Fibroblast of pulmonary artery (primary cell): ENCODE measurements around the gene RWDD4.

ENCODE experiments used
- DNase-seq: peaks from one replicate; pipeline ENCODE4 v3.0.0-alpha.2; 2010; ENCODE audit warnings: low read depth
- H3K4me3 ChIP-seq: replicated peaks from 2 replicates; pipeline ENCODE4 v1.5.1; 2011; ENCODE audit warnings: low read depth, mild to moderate bottlenecking, control low read depth, low read length, moderate library complexity
- TF ChIP-seq, protein P1 (sequence below): IDR thresholded peaks from 2 replicates; pipeline ENCODE4 v1.5.1; 2011; ENCODE audit warnings: mild to moderate bottlenecking, control low read depth, low read length, inconsistent platforms; ENCODE audit errors: missing control alignments

The RWDD4 gene

DNA sequence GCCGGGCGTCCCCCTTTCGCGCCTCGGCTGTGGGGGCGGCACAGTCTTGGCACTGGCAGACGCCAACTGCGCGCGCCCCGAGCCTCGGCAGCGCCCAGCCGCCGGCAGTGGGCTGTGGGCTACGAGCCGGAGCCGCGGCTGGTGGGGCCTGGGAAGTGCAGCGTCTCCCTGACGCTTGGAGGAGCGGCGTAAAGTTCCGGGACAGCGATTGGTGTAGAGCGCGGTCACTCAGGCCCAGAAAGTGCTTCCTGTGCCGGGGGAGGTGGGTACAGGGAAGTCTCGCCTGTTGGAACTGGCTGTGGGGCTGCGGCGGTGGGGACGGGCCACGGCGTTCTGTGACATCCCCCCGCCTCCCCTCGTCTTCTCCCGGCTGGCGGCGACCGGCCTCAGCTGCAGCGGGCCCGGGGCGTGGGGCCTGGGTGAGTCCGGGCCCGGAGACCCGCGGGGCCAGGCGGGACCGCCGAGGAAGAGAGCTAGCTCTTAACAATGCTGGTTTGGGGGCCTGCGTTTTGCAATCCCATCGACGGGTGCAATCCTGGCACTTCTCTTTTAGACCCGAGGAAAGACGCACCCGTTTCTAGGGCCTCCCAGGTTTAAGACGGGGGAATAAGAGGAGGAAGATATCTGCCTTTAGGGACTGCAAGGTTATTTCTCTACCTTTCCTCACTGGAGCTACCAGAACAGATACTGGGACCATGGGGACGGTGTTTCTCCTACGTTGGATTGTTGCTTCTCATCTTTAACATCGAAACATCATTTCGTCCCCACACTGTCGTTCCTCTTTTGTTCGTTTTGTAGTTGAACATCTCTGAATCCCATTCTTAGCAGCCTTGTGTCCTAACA is at the start of gene RWDD4, which contains the start of gene TRAPPC11:
TSS of gene RWDD4 (minus strand) at position 157 of the 843 bp plus-strand sequence. CDS start 233 bp downstream, outside the sequence.
TSS of gene TRAPPC11 (plus strand) at position 265 of the 843 bp plus-strand sequence. CDS start 4,575 bp downstream, outside the sequence.
- peak within 1 kb of the TSS; percentile 91 for H3K4me3 ChIP-seq
- DNase-seq = peak; percentile 99
- TF ChIP-seq, protein P1, sequence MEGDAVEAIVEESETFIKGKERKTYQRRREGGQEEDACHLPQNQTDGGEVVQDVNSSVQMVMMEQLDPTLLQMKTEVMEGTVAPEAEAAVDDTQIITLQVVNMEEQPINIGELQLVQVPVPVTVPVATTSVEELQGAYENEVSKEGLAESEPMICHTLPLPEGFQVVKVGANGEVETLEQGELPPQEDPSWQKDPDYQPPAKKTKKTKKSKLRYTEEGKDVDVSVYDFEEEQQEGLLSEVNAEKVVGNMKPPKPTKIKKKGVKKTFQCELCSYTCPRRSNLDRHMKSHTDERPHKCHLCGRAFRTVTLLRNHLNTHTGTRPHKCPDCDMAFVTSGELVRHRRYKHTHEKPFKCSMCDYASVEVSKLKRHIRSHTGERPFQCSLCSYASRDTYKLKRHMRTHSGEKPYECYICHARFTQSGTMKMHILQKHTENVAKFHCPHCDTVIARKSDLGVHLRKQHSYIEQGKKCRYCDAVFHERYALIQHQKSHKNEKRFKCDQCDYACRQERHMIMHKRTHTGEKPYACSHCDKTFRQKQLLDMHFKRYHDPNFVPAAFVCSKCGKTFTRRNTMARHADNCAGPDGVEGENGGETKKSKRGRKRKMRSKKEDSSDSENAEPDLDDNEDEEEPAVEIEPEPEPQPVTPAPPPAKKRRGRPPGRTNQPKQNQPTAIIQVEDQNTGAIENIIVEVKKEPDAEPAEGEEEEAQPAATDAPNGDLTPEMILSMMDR = peak; percentile 6

DNA sequence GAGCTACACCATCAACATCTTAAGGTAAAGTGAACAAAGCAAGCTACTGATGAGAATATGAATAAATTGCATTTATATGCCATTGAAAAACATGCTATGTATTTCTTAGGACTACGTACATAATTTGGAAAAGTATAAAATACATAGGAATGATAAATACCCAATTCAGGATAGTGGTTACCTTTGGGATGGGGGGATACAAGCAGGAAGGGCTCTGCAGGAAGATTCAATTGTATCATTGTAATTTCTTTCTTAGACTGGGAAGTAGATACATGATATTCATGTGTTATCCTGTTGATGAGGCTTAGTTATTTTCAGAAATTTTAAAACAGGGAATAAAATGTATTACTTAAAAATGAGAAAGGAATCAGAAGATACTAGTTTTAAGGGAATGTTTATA is 43.5 kb upstream of the RWDD4 start:
- TF ChIP-seq, protein P1 = no peak
- DNase-seq = no peak
- H3K4me3 ChIP-seq = no peak overlapping the region

DNA sequence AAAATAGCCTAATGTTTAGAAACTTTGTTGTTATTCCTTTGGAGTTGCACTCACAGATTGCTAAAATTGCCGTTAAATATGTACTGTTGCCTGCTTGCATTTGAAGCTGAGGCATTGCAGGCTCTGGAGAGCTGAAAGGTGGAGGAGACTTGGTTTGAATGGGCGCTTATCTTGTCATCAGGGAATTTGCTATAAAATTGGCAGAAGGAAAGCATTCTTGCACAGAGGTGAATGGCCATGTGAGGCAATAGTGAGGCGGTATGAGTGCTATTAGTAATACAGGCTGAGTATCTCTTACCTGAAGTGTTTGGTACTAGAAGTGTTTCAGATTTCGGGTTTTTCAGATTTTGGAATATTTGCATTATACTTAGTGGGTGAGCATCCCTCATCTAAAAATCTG is 41.4 kb upstream of the RWDD4 start:
- H3K4me3 ChIP-seq = no peak overlapping the region
- TF ChIP-seq, protein P1 = no peak
- DNase-seq = no peak

DNA sequence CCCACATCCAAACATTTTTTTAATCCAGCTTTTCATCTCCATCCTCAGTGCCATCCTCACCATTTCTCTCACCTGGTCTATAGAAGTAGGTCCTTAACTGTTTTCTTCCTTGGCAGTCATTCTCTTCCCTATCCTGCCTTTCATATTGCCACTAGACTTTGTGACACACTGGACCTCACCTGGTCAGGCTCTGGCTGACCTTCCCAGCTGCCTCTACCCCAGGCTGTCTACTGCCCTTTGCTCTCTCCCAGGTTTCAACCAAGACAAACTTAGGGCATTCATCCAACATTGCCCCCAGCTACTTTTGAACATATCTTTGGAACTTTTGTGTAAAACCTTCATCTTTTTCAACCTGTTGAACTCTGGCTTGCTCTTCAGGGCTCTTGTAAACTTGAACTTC is 39.9 kb upstream of the RWDD4 start:
- DNase-seq = no peak
- no peak overlapping the region for H3K4me3 ChIP-seq
- TF ChIP-seq, protein P1 = no peak

DNA sequence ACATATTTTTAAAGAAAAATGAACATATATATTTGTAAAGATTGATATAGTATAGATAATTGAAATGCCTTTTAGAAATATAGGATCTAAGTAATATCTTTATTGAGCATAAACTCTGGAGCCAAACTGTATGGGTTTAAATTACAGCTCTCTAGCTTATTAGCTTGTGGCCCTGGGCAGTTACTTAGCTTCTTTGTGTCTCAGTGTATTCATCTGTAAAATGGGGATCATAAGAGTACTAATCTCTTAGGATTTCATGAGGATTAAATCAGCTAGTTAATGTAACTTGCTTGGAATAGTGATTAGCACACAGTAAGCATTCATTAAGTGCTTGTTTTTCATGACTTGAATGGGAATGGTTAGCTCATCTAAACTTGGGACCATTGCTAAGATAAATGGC is 32.9 kb upstream of the RWDD4 start:
- no peak overlapping the region for H3K4me3 ChIP-seq
- TF ChIP-seq, protein P1 = no peak
- DNase-seq = no peak

DNA sequence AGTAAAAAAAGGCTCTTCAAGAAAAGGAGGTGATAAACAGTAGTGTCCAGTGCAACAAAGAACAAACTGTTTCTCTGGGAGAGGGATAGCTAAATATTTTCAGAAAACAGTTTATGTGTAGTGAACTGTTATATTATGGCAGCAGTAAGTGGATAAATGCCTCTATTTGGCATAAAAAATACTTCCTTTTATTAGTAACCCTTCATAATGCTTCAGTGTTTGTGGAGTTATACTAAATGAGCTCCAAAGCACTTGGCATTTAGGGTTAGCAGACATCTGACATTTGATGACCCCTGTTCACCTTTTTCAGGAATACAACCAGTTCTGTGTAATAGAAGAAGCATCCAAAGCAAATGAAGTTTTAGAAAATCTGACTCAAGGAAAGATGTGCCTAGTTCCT is 32.0 kb upstream of the RWDD4 start:
- no peak for DNase-seq
- TF ChIP-seq, protein P1 = no peak
- no peak overlapping the region for H3K4me3 ChIP-seq
